H9 (cell line): ENCODE data around the gene C2orf92. TPM values are rescaled to one million over a fixed set of nuclear protein-coding genes. Genes with fewer than 3 reads are reported as not detected.

Source experiments
- DNase-seq: peaks from one replicate; pipeline ENCODE4 v3.0.0-alpha.2; 2017
- H2AFZ ChIP-seq: one replicate; pipeline ENCODE4 v1.6.1; 2013; ENCODE audit warnings: mild to moderate bottlenecking, low read length, control low read depth, moderate library complexity
- H2AK5ac ChIP-seq: 2 replicates; pipeline ENCODE4 v1.6.1; 2013; ENCODE audit warnings: low read length, control low read depth, mixed read lengths; ENCODE audit not compliant: insufficient read length
- H2BK120ac ChIP-seq: one replicate; pipeline ENCODE4 v1.6.1; 2013; ENCODE audit warnings: low read depth, mild to moderate bottlenecking, low read length, control low read depth, inconsistent platforms; ENCODE audit not compliant: poor library complexity, severe bottlenecking
- H2BK12ac ChIP-seq: 2 replicates; pipeline ENCODE4 v1.6.1; 2013; ENCODE audit warnings: low read length, control low read depth, mixed read lengths, low read depth; ENCODE audit not compliant: insufficient read length
- H2BK15ac ChIP-seq: 2 replicates; pipeline ENCODE4 v1.6.1; 2013; ENCODE audit warnings: low read depth, low read length, control low read depth
- H2BK20ac ChIP-seq: one replicate; pipeline ENCODE4 v1.6.1; 2013; ENCODE audit warnings: low read depth, mild to moderate bottlenecking, low read length, control low read depth, inconsistent platforms; ENCODE audit not compliant: poor library complexity, severe bottlenecking
- H2BK5ac ChIP-seq: 2 replicates; pipeline ENCODE4 v1.6.1; 2013; ENCODE audit warnings: low read length, control low read depth, mixed read lengths; ENCODE audit not compliant: insufficient read length
- H3K14ac ChIP-seq: 2 replicates; pipeline ENCODE4 v1.6.1; 2013; ENCODE audit warnings: low read length, control low read depth; ENCODE audit not compliant: insufficient read depth
- H3K18ac ChIP-seq: 2 replicates; pipeline ENCODE4 v1.6.1; 2013; ENCODE audit warnings: low read depth, mild to moderate bottlenecking, mixed read lengths, low read length, control low read depth; ENCODE audit not compliant: insufficient read length
- H3K23ac ChIP-seq: 2 replicates; pipeline ENCODE4 v1.6.1; 2013; ENCODE audit warnings: low read length, control low read depth, mixed read lengths, low read depth; ENCODE audit not compliant: insufficient read length
- H3K23me2 ChIP-seq: 2 replicates; pipeline ENCODE4 v1.6.1; 2013; ENCODE audit warnings: low read depth, mild to moderate bottlenecking, mixed read lengths, low read length, control low read depth; ENCODE audit not compliant: insufficient read length, poor library complexity, severe bottlenecking
- H3K27ac ChIP-seq: 2 replicates; pipeline ENCODE4 v1.5.1; 2013; ENCODE audit warnings: low read length, control low read depth, mixed read lengths, low read depth; ENCODE audit not compliant: insufficient read length
- H3K27me3 ChIP-seq: 2 replicates; pipeline ENCODE4 v1.6.1; 2013; ENCODE audit warnings: low read length, control low read depth, inconsistent platforms; ENCODE audit not compliant: insufficient read depth
- H3K4ac ChIP-seq: 2 replicates; pipeline ENCODE4 v1.6.1; 2013; ENCODE audit warnings: low read depth, mild to moderate bottlenecking, control low read depth, inconsistent platforms, low read length, moderate library complexity
- H3K4me1 ChIP-seq: 2 replicates; pipeline ENCODE4 v1.6.1; 2013; ENCODE audit warnings: low read length, control low read depth, inconsistent platforms; ENCODE audit not compliant: insufficient read depth
- H3K4me2 ChIP-seq: 2 replicates; pipeline ENCODE4 v1.6.1; 2013; ENCODE audit warnings: low read length, control low read depth, mixed read lengths; ENCODE audit not compliant: insufficient read length, insufficient read depth
- H3K56ac ChIP-seq: 2 replicates; pipeline ENCODE4 v1.6.1; 2013; ENCODE audit warnings: low read depth, mild to moderate bottlenecking, mixed read lengths, low read length, control low read depth; ENCODE audit not compliant: insufficient read length
- H3K79me1 ChIP-seq: 2 replicates; pipeline ENCODE4 v1.6.1; 2013; ENCODE audit warnings: low read depth, mild to moderate bottlenecking, moderate library complexity, low read length, control low read depth, inconsistent platforms; ENCODE audit not compliant: insufficient read depth, poor library complexity, severe bottlenecking
- H3K79me2 ChIP-seq: 2 replicates; pipeline ENCODE4 v1.6.1; 2013; ENCODE audit warnings: low read length, control low read depth, inconsistent platforms; ENCODE audit not compliant: insufficient read depth
- H3K9ac ChIP-seq: 2 replicates; pipeline ENCODE4 v1.6.1; 2013; ENCODE audit warnings: low read length, control low read depth, mixed read lengths; ENCODE audit not compliant: insufficient read length; ENCODE audit errors: extremely low read depth
- H3K9me3 ChIP-seq: one replicate; pipeline ENCODE4 v1.6.1; 2013; ENCODE audit warnings: low read depth, low read length, inconsistent platforms; ENCODE audit not compliant: control insufficient read depth
- H3T11ph ChIP-seq: one replicate; pipeline ENCODE4 v1.6.1; 2013; ENCODE audit warnings: mild to moderate bottlenecking, low read length, control low read depth, inconsistent platforms
- H4K20me1 ChIP-seq: one replicate; pipeline ENCODE4 v1.6.1; 2013; ENCODE audit not compliant: control insufficient read depth, insufficient read length, insufficient read depth
- H4K5ac ChIP-seq: 2 replicates; pipeline ENCODE4 v1.6.1; 2013; ENCODE audit warnings: low read depth, mild to moderate bottlenecking, mixed read lengths, low read length, control low read depth; ENCODE audit not compliant: insufficient read length
- H4K8ac ChIP-seq: replicated peaks from 2 replicates; pipeline ENCODE4 v1.6.1; 2013; ENCODE audit warnings: low read length, control low read depth, mixed read lengths, low read depth; ENCODE audit not compliant: insufficient read length
- H4K91ac ChIP-seq: 2 replicates; pipeline ENCODE4 v1.6.1; 2013; ENCODE audit warnings: low read depth, mild to moderate bottlenecking, moderate library complexity, mixed read lengths, low read length, control low read depth; ENCODE audit not compliant: insufficient read length
- H3K27ac Mint-ChIP-seq, 3 experiments: 2 replicates in 2 of 3; 3 replicates in 1 of 3; pipeline ENCODE4 v1.8.0; 2020 to 2021; ENCODE audit warnings: mixed read lengths in 3 of 3, mild to moderate bottlenecking in 1 of 3, moderate library complexity in 1 of 3
- H3K27me3 Mint-ChIP-seq: 2 replicates; pipeline ENCODE4 v1.8.0; 2021; ENCODE audit warnings: low read depth, mild to moderate bottlenecking, moderate library complexity, mixed read lengths
- H3K36me3 Mint-ChIP-seq, 3 experiments: 2 replicates in 2 of 3; 3 replicates in 1 of 3; pipeline ENCODE4 v1.8.0; 2020 to 2021; ENCODE audit warnings: low read depth in 3 of 3, mixed read lengths in 3 of 3; ENCODE audit not compliant: insufficient read depth in 1 of 3
- H3K4me1 Mint-ChIP-seq, 2 experiments: 2 replicates each; pipeline ENCODE4 v1.8.0; 2020; ENCODE audit warnings: mixed read lengths in 2 of 2
- H3K4me3 Mint-ChIP-seq, 2 experiments: 2 replicates in 1 of 2; 3 replicates in 1 of 2; pipeline ENCODE4 v1.8.0; 2020 to 2021; ENCODE audit warnings: mild to moderate bottlenecking in 2 of 2, mixed read lengths in 2 of 2, moderate library complexity in 1 of 2
- H3K9me3 Mint-ChIP-seq, 2 experiments: 2 replicates in 1 of 2; 3 replicates in 1 of 2; pipeline ENCODE4 v1.8.0; 2020; ENCODE audit warnings: mild to moderate bottlenecking in 2 of 2, mixed read lengths in 2 of 2, moderate library complexity in 1 of 2
- CTCF ChIP-seq: fragments of 200-600 bp; sonication (generic); conservative IDR thresholded peaks from 3 replicates; pipeline ENCODE4 v1.8.0; 2021; ENCODE audit warnings: antibody characterized with exemption, mild to moderate bottlenecking
- WGBS: extraction: QIAGEN DNeasy Blood & Tissue Kit; methylation state at CpG from one replicate; pipeline ENCODE4 v1.1.7; 2013; ENCODE audit warnings: missing lambda C conversion rate, low lambda C conversion rate, mixed read lengths; ENCODE audit not compliant: insufficient read length; ENCODE audit errors: extremely low coverage; 5-methylcytosine and 5-hydroxymethylcytosine counted together
- total RNA-seq: library from RNA; stranded (reverse); gene quantifications from 2 replicates; pipeline ENCODE4 v1.2.1, GENCODE V29; 2021

C2orf92 gene
- total RNA-seq, 1 experiment from 2014 or later = 7.3 TPM

DNA sequence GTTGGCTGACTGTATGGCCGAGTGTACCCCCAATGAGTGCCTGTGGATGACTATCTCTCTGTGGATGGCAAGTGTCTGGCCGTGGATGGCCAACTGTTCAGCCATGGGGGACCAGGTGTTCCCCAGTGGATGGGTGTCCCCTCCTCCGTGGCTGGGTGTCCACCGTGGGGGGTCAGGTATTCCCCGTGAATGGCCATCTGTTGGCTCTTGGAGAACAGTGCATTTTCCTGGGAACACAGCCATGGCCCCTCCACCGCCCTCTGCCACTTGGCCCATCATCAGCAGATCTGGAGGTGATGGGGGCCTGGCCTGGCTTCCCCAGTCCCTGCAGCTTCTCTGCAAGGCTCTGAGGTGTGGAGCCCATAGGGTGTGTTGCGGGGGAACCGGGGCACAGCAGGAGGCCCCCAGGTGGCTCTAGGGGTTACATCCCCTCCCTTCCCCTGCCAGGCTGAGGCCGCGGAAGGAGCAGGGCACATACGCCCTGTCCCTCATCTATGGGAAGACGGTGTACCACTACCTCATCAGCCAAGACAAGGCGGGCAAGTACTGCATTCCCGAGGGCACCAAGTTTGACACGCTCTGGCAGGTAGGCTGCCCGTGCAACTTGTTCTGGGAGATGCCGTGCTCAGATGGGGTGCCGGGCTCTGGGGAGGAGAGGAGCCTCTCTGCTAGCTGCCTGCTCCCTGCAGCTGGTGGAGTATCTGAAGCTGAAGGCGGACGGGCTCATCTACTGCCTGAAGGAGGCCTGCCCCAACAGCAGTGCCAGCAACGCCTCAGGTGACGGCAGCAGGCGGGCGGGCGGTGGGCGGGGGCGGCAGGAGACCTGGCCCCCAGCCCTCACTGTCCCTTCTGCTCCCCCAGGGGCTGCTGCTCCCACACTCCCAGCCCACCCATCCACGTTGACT lies 63.2 kb downstream of the C2orf92 start:
- no peaks in the 10 kb centered on the region for H3K27me3 ChIP-seq
- no peak overlapping the region; a peak in 1 of 7 replicates for H3K27ac Mint-ChIP-seq
- H3K9ac ChIP-seq = no peak overlapping the region
- TF ChIP-seq CTCF = no peak
- H3K9me3 Mint-ChIP-seq = peaks cover 0 to 2% of the 10 kb centered on the region in 2 experiments; a peak in 3 of 5 replicates
- H4K91ac ChIP-seq = no peak overlapping the region
- no peak overlapping the region for H4K5ac ChIP-seq
- no peaks in the 10 kb centered on the region for H3K23me2 ChIP-seq
- no peak overlapping the region for H3K18ac ChIP-seq
- H3K4me1 Mint-ChIP-seq = no peaks in the 10 kb centered on the region
- H2AFZ ChIP-seq = no peak overlapping the region
- no peak overlapping the region for H3K4me2 ChIP-seq
- no peak overlapping the region for H3K4me3 Mint-ChIP-seq
- no peak overlapping the region for H3K56ac ChIP-seq
- no peak overlapping the region for H3K23ac ChIP-seq
- no peaks in the 10 kb centered on the region for H3K79me2 ChIP-seq
- no peak overlapping the region for H2BK15ac ChIP-seq
- H3K4me1 ChIP-seq = no peaks in the 10 kb centered on the region
- no peak for DNase-seq
- H4K8ac ChIP-seq = no peak overlapping the region
- no peak overlapping the region for H2BK20ac ChIP-seq
- no peak overlapping the region for H3T11ph ChIP-seq
- no peaks in the 10 kb centered on the region for H4K20me1 ChIP-seq
- no peak overlapping the region for H3K4ac ChIP-seq
- no peak overlapping the region for H2BK120ac ChIP-seq
- H3K36me3 Mint-ChIP-seq = no peaks in the 10 kb centered on the region; a peak in 1 of 7 replicates
- no peaks in the 10 kb centered on the region for H3K79me1 ChIP-seq
- H3K27me3 Mint-ChIP-seq = 0 out of 2 replicates have a peak, but pooled peaks cover 1% of the 10 kb centered on the region
- no peaks in the 10 kb centered on the region for H3K9me3 ChIP-seq
- no peak overlapping the region; the same call in 1 of the 2 replicates for H3K14ac ChIP-seq
- no CpG with 5 or more reads among the region's 28 CpGs for WGBS
- no peak overlapping the region for H2BK5ac ChIP-seq
- no peak overlapping the region for H2BK12ac ChIP-seq
- H2AK5ac ChIP-seq = no peak overlapping the region
- no peak overlapping the region for H3K27ac ChIP-seq
